Gastrocnemius medialis (tissue), 4 donors: ENCODE data around the gene SLC43A2. TPM values are rescaled to one million over a fixed set of nuclear protein-coding genes. Genes with fewer than 3 reads are reported as not detected.

ENCODE experiments used
- ATAC-seq, 2 donors: fragments of 150-250 bp; one replicate each; pipeline ENCODE4 v1.9.1; 2016
- DNase-seq, 2 donors: peaks; one replicate each; pipeline ENCODE4 v3.0.0-alpha.2; 2019
- H3K27ac ChIP-seq, 4 donors: fragments of 200-600 bp; sonication (generic); 1 replicate in 1 of 4; 2 replicates in 3 of 4; pipeline ENCODE4 v1.5.1; 2016 to 2018; ENCODE audit warnings: mild to moderate bottlenecking in 2 of 4, moderate library complexity in 1 of 4
- H3K27me3 ChIP-seq, 3 donors: fragments of 200-600 bp; sonication (generic) in 2 of 3; 1 replicate in 1 of 3; 2 replicates in 2 of 3; pipeline versions ENCODE4 v1.5.1 to v1.6.0; 2016 to 2019; ENCODE audit warnings: mild to moderate bottlenecking in 1 of 3, moderate library complexity in 1 of 3
- H3K36me3 ChIP-seq, 2 donors: fragments of 200-600 bp; sonication (generic) in 1 of 2; one replicate each; pipeline ENCODE4 v1.5.1; 2017 to 2018
- H3K4me1 ChIP-seq, 2 donors: fragments of 200-600 bp; sonication (generic) in 1 of 2; one replicate each; pipeline ENCODE4 v1.5.1; 2016 to 2017; ENCODE audit warnings: mild to moderate bottlenecking in 2 of 2
- H3K4me3 ChIP-seq, 4 donors: fragments of 200-600 bp; sonication (generic) in 3 of 4; 1 replicate in 1 of 4; 2 replicates in 3 of 4; pipeline ENCODE4 v1.5.1; 2016 to 2019; ENCODE audit warnings: mild to moderate bottlenecking in 2 of 4
- H3K9me3 ChIP-seq, 3 donors: fragments of 200-600 bp; sonication (generic) in 2 of 3; 1 replicate in 1 of 3; 2 replicates in 2 of 3; pipeline ENCODE4 v1.5.1; 2016 to 2019
- POLR2A ChIP-seq, 2 donors: fragments of 450-650 bp; IDR thresholded peaks; one replicate each; pipeline ENCODE4 v1.6.1; 2017; ENCODE audit warnings: antibody characterized with exemption in 2 of 2, mild to moderate bottlenecking in 2 of 2, moderate library complexity in 2 of 2
- in situ Hi-C, 4 donors: fragments of 200-750 bp; cut with MboI; loops; one replicate each; pipeline versions ENCODE4 v1.15.0 to v1.8.0; 2017; ENCODE audit warnings: low sequenced_read_pairs in 4 of 4
- intact Hi-C: fragments of 100-400 bp; cut with DNase I; formaldehyde crosslinking; loops from one replicate; pipeline ENCODE4 v1.15.1; 2023; ENCODE audit warnings: low total_unique reads
- total RNA-seq, 4 donors: library from RNA; depleted of rRNA; stranded (reverse); fragments of >200 nt; gene quantifications; one replicate each; pipeline versions ENCODE4 v1.1.0 to v1.2.3, GENCODE V29; 2016
- TF ChIP-seq, protein P1 (sequence below), 5 experiments: fragments of 450-650 bp in 3 of 5; fragments of 200-600 bp in 2 of 5; sonication (generic) in 2 of 5; IDR thresholded peaks in 4 of 5; conservative IDR thresholded peaks in 1 of 5; 1 replicate in 4 of 5; 2 replicates in 1 of 5; pipeline ENCODE4 v1.5.1; 2016 to 2019; ENCODE audit warnings: antibody characterized with exemption in 5 of 5, mild to moderate bottlenecking in 3 of 5, moderate library complexity in 3 of 5

SLC43A2 gene
- total RNA-seq, 4 donors from 2014 or later, result 26.9 to 96.9 (median 55.2) TPM

DNA sequence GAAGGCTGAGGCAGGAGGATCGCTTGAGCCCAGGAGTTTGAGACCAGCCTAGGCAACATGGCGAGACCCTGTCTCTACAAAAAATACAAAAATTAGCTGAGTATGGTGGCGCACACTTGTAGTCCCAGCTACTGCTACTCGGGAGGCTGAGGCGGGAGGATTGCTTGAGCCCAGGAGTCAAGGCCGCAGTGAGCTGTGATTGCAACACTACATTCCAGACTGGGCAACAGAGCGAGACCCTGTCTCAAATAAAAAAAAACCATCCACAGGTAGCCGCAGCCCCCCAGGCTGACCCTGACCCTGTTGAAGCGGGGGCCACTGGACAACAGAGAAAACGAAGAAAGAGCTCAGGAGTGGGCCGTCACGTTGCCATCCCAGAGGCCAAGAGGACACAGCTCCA is 4.0 kb downstream of the SLC43A2 start:
- ATAC-seq, result no peak
- Histone ChIP-seq H3K4me1 (peaks cover 21 to 30% of the 10 kb centered on the region in 2 donors), H3K36me3 (peaks cover 0 to 7% of the 10 kb centered on the region in 2 donors), H3K27ac (no peak overlapping the region), H3K27me3 (no peaks in the 10 kb centered on the region), H3K4me3 (no peak overlapping the region), H3K9me3 (no peaks in the 10 kb centered on the region)
- in situ Hi-C loops, result loop anchor here in 2 of 4 donors (25.0 kb wide), 1 partner anchor 362 kb away; the partner anchor contains the start of gene BHLHA9 (in 2 of the 2)
- DNase-seq, result no peak
- intact Hi-C loops, result loop anchor here (5.0 kb wide), 2 partner anchors 257 to 357 kb away; no protein-coding TSS in a partner anchor
- TF ChIP-seq, protein P1, sequence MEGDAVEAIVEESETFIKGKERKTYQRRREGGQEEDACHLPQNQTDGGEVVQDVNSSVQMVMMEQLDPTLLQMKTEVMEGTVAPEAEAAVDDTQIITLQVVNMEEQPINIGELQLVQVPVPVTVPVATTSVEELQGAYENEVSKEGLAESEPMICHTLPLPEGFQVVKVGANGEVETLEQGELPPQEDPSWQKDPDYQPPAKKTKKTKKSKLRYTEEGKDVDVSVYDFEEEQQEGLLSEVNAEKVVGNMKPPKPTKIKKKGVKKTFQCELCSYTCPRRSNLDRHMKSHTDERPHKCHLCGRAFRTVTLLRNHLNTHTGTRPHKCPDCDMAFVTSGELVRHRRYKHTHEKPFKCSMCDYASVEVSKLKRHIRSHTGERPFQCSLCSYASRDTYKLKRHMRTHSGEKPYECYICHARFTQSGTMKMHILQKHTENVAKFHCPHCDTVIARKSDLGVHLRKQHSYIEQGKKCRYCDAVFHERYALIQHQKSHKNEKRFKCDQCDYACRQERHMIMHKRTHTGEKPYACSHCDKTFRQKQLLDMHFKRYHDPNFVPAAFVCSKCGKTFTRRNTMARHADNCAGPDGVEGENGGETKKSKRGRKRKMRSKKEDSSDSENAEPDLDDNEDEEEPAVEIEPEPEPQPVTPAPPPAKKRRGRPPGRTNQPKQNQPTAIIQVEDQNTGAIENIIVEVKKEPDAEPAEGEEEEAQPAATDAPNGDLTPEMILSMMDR (IDR thresholded peaks at IDR 0.05 in 4 of 5, conservative IDR thresholded peaks at IDR 0.05 in 1 of 5), result no peak

DNA sequence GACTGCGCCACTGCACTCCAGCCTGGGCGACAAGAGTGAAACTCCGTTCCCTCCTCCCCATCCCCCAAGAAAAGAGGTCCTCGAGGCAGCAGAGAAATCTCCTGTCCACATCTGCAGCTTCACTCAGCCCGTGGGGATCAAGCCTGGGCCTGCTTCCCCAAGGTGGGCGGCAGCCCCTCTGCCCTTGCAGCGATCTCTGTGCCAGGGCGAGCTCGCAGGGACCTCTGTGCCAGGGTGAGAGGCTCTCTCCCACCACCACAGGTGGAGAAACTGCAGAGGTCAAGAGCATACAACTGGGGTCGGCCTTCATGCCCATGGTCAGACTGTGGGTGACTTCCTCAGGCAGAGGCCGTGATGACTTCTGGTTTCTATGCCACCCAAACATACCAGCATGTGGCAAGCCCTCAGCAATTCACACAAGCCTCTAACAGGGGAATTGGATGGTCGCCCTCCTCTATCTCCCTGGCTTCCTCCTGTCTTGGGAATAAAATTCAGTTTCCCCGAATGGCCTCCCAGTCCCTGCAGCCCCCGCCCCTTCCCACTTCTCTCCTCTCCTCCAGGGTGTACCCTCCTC is 5.5 kb downstream of the SLC43A2 start:
- ATAC-seq, result no peak

DNA sequence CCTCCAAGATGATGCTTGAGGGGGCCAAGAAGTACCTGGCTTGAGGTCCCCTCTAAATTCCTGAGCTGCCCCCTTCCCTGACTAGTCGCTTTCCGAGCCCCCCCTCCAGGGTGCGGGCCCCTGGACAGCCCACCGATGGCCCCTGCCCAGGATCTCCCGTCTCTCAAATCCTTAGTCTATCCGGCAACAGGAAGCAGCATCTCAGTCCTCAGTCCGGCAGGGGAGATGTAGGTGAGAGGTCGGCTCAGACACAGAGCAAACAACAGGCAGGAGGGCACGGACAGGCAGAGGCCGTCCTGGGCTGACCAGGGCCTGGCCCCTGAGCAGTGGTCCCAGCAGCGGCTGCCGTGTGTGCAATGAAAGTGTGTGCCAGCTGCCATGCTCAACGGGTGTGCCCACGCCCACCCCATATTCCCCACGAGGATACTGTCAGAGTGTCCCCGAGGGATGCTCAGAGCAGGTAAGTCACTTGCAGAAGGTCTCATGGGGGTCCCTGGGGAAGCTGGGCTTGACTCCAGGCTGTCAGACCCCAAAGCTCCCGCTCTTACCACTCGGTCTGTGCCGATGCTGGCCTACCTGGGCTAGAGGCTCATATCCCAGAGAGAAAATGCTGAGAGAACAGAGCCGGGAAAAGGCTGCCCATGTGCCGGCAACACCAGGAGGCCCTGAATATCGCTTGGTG is 7.2 kb downstream of the SLC43A2 start:
- DNase-seq (no peak), ATAC-seq (no peak)
- in situ Hi-C loops (no loop called here), intact Hi-C loops (no loop called here)
- TF ChIP-seq POLR2A (IDR thresholded peaks at IDR 0.05), result no peak
- TF ChIP-seq, protein P1 (IDR thresholded peaks at IDR 0.05 in 4 of 5, conservative IDR thresholded peaks at IDR 0.05 in 1 of 5), result no peak
- Histone ChIP-seq H3K27me3 (no peaks in the 10 kb centered on the region), H3K4me1 (peaks cover 12 to 27% of the 10 kb centered on the region in 2 donors), H3K4me3 (no peak overlapping the region), H3K27ac (peak overlapping the region in 3 of 4 donors; percentile 25 to 34 (median 28)), H3K9me3 (no peaks in the 10 kb centered on the region), H3K36me3 (peaks cover 0 to 7% of the 10 kb centered on the region in 2 donors)

More for the DNA sequence above, 5.5 kb downstream of the SLC43A2 start:
- H3K4me1 ChIP-seq, result peaks cover 19 to 28% of the 10 kb centered on the region in 2 donors
- H3K4me3 ChIP-seq, result no peak overlapping the region
- no peaks in the 10 kb centered on the region for H3K9me3 ChIP-seq
- no peak for TF ChIP-seq POLR2A (IDR thresholded peaks at IDR 0.05)
- TF ChIP-seq, protein P1 (IDR thresholded peaks at IDR 0.05 in 4 of 5, conservative IDR thresholded peaks at IDR 0.05 in 1 of 5), result no peak
- H3K27ac ChIP-seq, result no peak overlapping the region
- no peak for DNase-seq
- H3K36me3 ChIP-seq, result peaks cover 0 to 7% of the 10 kb centered on the region in 2 donors
- in situ Hi-C loops (no loop called here), intact Hi-C loops (no loop called here)
- H3K27me3 ChIP-seq, result no peaks in the 10 kb centered on the region

DNA sequence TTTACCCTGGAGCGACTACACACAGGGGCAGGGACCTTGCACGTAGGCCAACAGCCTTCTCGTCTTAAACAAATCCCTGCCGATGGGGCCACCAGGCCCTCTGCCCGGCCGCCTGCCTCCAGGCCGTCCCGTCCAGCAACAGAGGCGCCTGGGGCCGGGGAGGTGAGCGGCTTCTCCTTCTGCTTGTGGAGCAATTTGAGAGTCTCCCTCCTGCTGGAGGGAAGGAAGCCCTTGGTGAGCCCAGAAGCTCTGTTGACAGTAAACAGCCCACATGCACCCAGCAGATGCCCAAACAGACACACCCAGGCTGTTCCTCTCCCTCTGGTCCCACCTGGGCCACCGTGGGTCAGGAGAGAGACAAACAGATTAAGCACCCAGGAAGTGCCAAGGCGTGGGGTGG is 8.1 kb downstream of the SLC43A2 start:
- Histone ChIP-seq H3K4me1 (peaks cover 4 to 18% of the 10 kb centered on the region in 2 donors), H3K27ac (peak overlapping the region in 2 of 4 donors; percentile 28 to 34), H3K27me3 (no peaks in the 10 kb centered on the region), H3K9me3 (no peaks in the 10 kb centered on the region), H3K4me3 (no peak overlapping the region), H3K36me3 (peaks cover 0 to 4% of the 10 kb centered on the region in 2 donors)
- intact Hi-C loops, result no loop called here
- in situ Hi-C loops, result no loop called here
- ATAC-seq, result peak in 1 of 2 donors; percentile 17
- TF ChIP-seq, protein P1 (IDR thresholded peaks at IDR 0.05 in 4 of 5, conservative IDR thresholded peaks at IDR 0.05 in 1 of 5), result no peak
- no peak for TF ChIP-seq POLR2A (IDR thresholded peaks at IDR 0.05)
- no peak for DNase-seq
